Measurements from ENCODE around the gene GAREM1.

DNA sequence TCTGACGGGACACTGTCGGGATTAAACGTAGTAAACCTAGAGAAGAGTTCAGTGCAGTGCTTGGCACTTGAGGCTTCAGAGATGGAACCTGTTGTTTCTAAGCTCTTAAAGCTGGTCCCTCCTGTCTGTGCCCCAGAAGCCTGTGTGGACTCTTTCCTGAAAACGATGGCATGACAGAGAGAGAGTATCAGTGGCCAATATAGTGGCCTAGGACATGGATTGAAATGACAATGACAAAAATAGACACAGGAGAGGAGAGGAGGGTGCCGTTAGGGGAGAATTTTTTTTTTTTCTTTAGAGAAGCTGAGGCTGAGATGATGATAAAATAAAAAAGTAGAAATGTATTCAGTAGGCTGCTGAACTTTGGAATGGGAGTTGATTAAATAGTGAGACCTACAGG, 138.0 kb downstream of the GAREM1 start:
- TF ChIP-seq, protein P1, sequence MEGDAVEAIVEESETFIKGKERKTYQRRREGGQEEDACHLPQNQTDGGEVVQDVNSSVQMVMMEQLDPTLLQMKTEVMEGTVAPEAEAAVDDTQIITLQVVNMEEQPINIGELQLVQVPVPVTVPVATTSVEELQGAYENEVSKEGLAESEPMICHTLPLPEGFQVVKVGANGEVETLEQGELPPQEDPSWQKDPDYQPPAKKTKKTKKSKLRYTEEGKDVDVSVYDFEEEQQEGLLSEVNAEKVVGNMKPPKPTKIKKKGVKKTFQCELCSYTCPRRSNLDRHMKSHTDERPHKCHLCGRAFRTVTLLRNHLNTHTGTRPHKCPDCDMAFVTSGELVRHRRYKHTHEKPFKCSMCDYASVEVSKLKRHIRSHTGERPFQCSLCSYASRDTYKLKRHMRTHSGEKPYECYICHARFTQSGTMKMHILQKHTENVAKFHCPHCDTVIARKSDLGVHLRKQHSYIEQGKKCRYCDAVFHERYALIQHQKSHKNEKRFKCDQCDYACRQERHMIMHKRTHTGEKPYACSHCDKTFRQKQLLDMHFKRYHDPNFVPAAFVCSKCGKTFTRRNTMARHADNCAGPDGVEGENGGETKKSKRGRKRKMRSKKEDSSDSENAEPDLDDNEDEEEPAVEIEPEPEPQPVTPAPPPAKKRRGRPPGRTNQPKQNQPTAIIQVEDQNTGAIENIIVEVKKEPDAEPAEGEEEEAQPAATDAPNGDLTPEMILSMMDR (IDR thresholded peaks at IDR 0.05 in 2 of 3, conservative IDR thresholded peaks at IDR 0.05 in 1 of 3; ENCODE audit: insufficient read depth in 2 of 3, low read depth in 1 of 3, low read length in 3 of 3), result no peak
- TF ChIP-seq, protein P2, sequence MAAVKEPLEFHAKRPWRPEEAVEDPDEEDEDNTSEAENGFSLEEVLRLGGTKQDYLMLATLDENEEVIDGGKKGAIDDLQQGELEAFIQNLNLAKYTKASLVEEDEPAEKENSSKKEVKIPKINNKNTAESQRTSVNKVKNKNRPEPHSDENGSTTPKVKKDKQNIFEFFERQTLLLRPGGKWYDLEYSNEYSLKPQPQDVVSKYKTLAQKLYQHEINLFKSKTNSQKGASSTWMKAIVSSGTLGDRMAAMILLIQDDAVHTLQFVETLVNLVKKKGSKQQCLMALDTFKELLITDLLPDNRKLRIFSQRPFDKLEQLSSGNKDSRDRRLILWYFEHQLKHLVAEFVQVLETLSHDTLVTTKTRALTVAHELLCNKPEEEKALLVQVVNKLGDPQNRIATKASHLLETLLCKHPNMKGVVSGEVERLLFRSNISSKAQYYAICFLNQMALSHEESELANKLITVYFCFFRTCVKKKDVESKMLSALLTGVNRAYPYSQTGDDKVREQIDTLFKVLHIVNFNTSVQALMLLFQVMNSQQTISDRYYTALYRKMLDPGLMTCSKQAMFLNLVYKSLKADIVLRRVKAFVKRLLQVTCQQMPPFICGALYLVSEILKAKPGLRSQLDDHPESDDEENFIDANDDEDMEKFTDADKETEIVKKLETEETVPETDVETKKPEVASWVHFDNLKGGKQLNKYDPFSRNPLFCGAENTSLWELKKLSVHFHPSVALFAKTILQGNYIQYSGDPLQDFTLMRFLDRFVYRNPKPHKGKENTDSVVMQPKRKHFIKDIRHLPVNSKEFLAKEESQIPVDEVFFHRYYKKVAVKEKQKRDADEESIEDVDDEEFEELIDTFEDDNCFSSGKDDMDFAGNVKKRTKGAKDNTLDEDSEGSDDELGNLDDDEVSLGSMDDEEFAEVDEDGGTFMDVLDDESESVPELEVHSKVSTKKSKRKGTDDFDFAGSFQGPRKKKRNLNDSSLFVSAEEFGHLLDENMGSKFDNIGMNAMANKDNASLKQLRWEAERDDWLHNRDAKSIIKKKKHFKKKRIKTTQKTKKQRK (IDR thresholded peaks at IDR 0.05; ENCODE audit: borderline replicate concordance, low read depth, low read length), result no peak
- TF ChIP-seq TCF7L2 (IDR thresholded peaks at IDR 0.05; ENCODE audit: low read depth, low read length) (no peak), RNF2 (IDR thresholded peaks at IDR 0.05) (no peak), EGR1 (conservative IDR thresholded peaks at IDR 0.05) (no peak), RFX5 (IDR thresholded peaks at IDR 0.05; ENCODE audit: low read depth, low read length) (no peak), SMAD3 (CRISPR knock-in tag; conservative IDR thresholded peaks at IDR 0.05) (no peak), ZNF780A (CRISPR knock-in tag; IDR thresholded peaks at IDR 0.05) (no peak), TOE1 (IDR thresholded peaks at IDR 0.05; ENCODE audit: borderline replicate concordance) (no peak), TOE1 (CRISPR knock-in tag; IDR thresholded peaks at IDR 0.05; ENCODE audit: borderline replicate concordance, low read depth) (no peak), TARDBP (IDR thresholded peaks at IDR 0.05) (no peak), NR2C1 (IDR thresholded peaks at IDR 0.05) (no peak), NR2C1 (tag; IDR thresholded peaks at IDR 0.05) (no peak), PTBP1 (IDR thresholded peaks at IDR 0.05; ENCODE audit: low read depth, low read length) (no peak)
- TF ChIP-seq, protein P3, sequence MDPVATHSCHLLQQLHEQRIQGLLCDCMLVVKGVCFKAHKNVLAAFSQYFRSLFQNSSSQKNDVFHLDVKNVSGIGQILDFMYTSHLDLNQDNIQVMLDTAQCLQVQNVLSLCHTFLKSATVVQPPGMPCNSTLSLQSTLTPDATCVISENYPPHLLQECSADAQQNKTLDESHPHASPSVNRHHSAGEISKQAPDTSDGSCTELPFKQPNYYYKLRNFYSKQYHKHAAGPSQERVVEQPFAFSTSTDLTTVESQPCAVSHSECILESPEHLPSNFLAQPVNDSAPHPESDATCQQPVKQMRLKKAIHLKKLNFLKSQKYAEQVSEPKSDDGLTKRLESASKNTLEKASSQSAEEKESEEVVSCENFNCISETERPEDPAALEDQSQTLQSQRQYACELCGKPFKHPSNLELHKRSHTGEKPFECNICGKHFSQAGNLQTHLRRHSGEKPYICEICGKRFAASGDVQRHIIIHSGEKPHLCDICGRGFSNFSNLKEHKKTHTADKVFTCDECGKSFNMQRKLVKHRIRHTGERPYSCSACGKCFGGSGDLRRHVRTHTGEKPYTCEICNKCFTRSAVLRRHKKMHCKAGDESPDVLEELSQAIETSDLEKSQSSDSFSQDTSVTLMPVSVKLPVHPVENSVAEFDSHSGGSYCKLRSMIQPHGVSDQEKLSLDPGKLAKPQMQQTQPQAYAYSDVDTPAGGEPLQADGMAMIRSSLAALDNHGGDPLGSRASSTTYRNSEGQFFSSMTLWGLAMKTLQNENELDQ (CRISPR knock-in tag; IDR thresholded peaks at IDR 0.05; ENCODE audit: borderline replicate concordance), result no peak
- TF ChIP-seq, protein P4, sequence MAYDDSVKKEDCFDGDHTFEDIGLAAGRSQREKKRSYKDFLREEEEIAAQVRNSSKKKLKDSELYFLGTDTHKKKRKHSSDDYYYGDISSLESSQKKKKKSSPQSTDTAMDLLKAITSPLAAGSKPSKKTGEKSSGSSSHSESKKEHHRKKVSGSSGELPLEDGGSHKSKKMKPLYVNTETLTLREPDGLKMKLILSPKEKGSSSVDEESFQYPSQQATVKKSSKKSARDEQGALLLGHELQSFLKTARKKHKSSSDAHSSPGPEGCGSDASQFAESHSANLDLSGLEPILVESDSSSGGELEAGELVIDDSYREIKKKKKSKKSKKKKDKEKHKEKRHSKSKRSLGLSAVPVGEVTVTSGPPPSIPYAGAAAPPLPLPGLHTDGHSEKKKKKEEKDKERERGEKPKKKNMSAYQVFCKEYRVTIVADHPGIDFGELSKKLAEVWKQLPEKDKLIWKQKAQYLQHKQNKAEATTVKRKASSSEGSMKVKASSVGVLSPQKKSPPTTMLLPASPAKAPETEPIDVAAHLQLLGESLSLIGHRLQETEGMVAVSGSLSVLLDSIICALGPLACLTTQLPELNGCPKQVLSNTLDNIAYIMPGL (CRISPR knock-in tag; IDR thresholded peaks at IDR 0.05), result no peak
